Mammary epithelial cell (primary cell): ENCODE results near the gene ZBED1.
"Not testable (repeated sequence)": the region's sequence is repeated elsewhere in the genome, so short reads cannot be mapped to it uniquely, and the experiment has no call there.

ENCODE experiments used
- EZH2 ChIP-seq: IDR thresholded peaks from 2 replicates; pipeline ENCODE4 v1.6.1; 2012; ENCODE audit warnings: low read length, inconsistent platforms, borderline replicate concordance
- TF ChIP-seq, protein P1 (sequence below), 2 donors: IDR thresholded peaks in 1 of 2; conservative IDR thresholded peaks in 1 of 2; 2 replicates each; pipeline ENCODE4 v1.5.1; 2011 to 2012; ENCODE audit warnings: inconsistent platforms in 2 of 2, low read length in 2 of 2, mild to moderate bottlenecking in 2 of 2, control low read depth in 1 of 2, low read depth in 1 of 2; ENCODE audit not compliant: insufficient read depth in 1 of 2; ENCODE audit errors: extremely low read depth in 1 of 2

DNA sequence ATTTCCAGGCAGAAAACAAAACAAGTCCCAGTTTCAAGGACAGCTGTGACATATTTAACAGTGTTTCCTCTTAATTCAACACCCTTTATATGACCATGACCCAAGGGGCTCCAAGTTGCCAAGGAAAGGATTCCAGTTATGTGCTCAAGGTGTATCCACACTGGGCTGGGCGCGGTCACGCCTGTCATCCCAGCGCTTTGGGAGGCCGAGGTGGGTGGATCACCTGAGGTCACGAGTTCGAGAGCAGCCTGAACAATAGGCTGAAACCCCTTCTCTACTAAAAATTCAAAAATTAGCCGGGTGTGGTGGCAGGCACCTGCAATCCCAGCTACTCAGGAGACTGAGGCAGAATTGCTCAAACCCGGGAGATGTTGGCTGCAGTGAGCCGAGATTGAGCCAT, 29.6 kb downstream of the ZBED1 start:
- TF ChIP-seq, protein P1, sequence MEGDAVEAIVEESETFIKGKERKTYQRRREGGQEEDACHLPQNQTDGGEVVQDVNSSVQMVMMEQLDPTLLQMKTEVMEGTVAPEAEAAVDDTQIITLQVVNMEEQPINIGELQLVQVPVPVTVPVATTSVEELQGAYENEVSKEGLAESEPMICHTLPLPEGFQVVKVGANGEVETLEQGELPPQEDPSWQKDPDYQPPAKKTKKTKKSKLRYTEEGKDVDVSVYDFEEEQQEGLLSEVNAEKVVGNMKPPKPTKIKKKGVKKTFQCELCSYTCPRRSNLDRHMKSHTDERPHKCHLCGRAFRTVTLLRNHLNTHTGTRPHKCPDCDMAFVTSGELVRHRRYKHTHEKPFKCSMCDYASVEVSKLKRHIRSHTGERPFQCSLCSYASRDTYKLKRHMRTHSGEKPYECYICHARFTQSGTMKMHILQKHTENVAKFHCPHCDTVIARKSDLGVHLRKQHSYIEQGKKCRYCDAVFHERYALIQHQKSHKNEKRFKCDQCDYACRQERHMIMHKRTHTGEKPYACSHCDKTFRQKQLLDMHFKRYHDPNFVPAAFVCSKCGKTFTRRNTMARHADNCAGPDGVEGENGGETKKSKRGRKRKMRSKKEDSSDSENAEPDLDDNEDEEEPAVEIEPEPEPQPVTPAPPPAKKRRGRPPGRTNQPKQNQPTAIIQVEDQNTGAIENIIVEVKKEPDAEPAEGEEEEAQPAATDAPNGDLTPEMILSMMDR (conservative IDR thresholded peaks at IDR 0.05 in 1 of 2, IDR thresholded peaks at IDR 0.05 in 1 of 2; ENCODE audit: extremely low read depth in 1 of 2, insufficient read depth in 1 of 2, low read depth in 1 of 2, low read length in 2 of 2) = not testable (repeated sequence)
- TF ChIP-seq EZH2 = not testable (repeated sequence)
